ENCODE results near the gene NUMA1. TPM values are rescaled to one million over a fixed set of nuclear protein-coding genes. Genes with fewer than 3 reads are reported as not detected.

The NUMA1 gene
- total and polyA plus RNA-seq, 2 of the 13 experiments (the other 11 are each of a cell fraction or from before 2014, with no cell fraction given) = 57.3 to 60.2 TPM

GRCh38 chr11:71998061-71998460, 82.3 kb downstream of the NUMA1 start:
- Histone ChIP-seq H3K4me1 (ENCODE audit: insufficient read depth, low read length) (no peaks in the 10 kb centered on the region), H2AFZ (ENCODE audit: low read length) (no peak overlapping the region), H3K79me2 (ENCODE audit: insufficient read depth, low read length) (no peaks in the 10 kb centered on the region), H3K36me3 (replicated peaks in 1 of 2; ENCODE audit: control insufficient read depth in 1 of 2, insufficient read depth in 2 of 2, low read length in 2 of 2) (peaks cover 10 to 50% of the 10 kb centered on the region in 2 experiments; a peak in 4 of 5 replicates), H3K27me3 (ENCODE audit: control insufficient read depth in 1 of 2, insufficient read depth in 2 of 2, low read length in 2 of 2) (no peaks in the 10 kb centered on the region), H3K4me2 (ENCODE audit: low read depth, low read length) (no peak overlapping the region), H3K27ac (ENCODE audit: extremely low read length, insufficient read depth, low read length) (no peak overlapping the region), H4K20me1 (ENCODE audit: insufficient read depth, low read length) (no peaks in the 10 kb centered on the region), H3K4me3 (replicated peaks in 1 of 3; ENCODE audit: insufficient read depth in 1 of 3, low read depth in 2 of 3, low read length in 3 of 3) (no peak overlapping the region), H3K9me3 (ENCODE audit: low read length) (no peaks in the 10 kb centered on the region), H3K9ac (ENCODE audit: insufficient read depth, low read depth, low read length) (no peak overlapping the region)
- FAIRE-seq (no peak), ATAC-seq (no peak), DNase-seq (ENCODE audit: low spot score) (no peak)
- CTCF ChIA-PET (ENCODE audit: low intra/inter-chr PET ratio, low total read pairs) = no interaction called here
- no TSS peak for BruUV-seq (replicated peaks)
- TF ChIP-seq RBM22 (optimal IDR thresholded peaks at IDR 0.05; ENCODE audit: low read length) = no peak
- TF ChIP-seq SP5 (CRISPR knock-in tag; IDR thresholded peaks at IDR 0.05; ENCODE audit: borderline replicate concordance, low read depth) = no peak
- TF ChIP-seq SRY (CRISPR knock-in tag; IDR thresholded peaks at IDR 0.05) = no peak
- TF ChIP-seq ZNF121 (CRISPR knock-in tag; IDR thresholded peaks at IDR 0.05) = no peak
- TF ChIP-seq SETDB1 (CRISPR knock-in tag; IDR thresholded peaks at IDR 0.05; ENCODE audit: borderline replicate concordance) = no peak
- TF ChIP-seq ZNF101 (CRISPR knock-in tag; IDR thresholded peaks at IDR 0.05; ENCODE audit: borderline replicate concordance, low read depth) = no peak
- TF ChIP-seq ZNF430 (CRISPR knock-in tag; IDR thresholded peaks at IDR 0.05) = no peak
- no peak for TF ChIP-seq TP53 (CRISPR knock-in tag; conservative IDR thresholded peaks at IDR 0.05)
- TF ChIP-seq REXO4 (CRISPR knock-in tag; IDR thresholded peaks at IDR 0.05; ENCODE audit: borderline replicate concordance) = no peak
- TF ChIP-seq EP300 (IDR thresholded peaks at IDR 0.05; ENCODE audit: low read depth in 2 of 2, low read length in 2 of 2) = no peak
- TF ChIP-seq EP300 (CRISPR knock-in tag; IDR thresholded peaks at IDR 0.05; ENCODE audit: borderline replicate concordance) = no peak
- no peak for TF ChIP-seq CSRNP2 (CRISPR knock-in tag; conservative IDR thresholded peaks at IDR 0.05; ENCODE audit: low read depth)
- TF ChIP-seq TAF15 (IDR thresholded peaks at IDR 0.05; ENCODE audit: low read depth, low read length, poor library complexity, severe bottlenecking) = no peak
- 96% methylated on average over 2 of the region's 2 CpGs for WGBS (ENCODE audit: low lambda C conversion rate)
- in situ Hi-C loops (cut with HindIII; ENCODE audit: extremely low pct_ligation_motif_present, low pct_unique_long_range_greater_than_20kb) = no loop called here
- POLR2A ChIA-PET = no interaction called here
- intact Hi-C loops (cut with micrococcal nuclease; ENCODE audit: unreplicated experiment) = no loop called here
